PC-3 (cell line): Measurements from ENCODE around the gene ZRANB1.

Experiments used
- EZH2 ChIP-seq: fragments of 300-600 bp; sonication (generic); IDR thresholded peaks from one replicate; pipeline ENCODE4 v1.6.1; 2017; ENCODE audit warnings: antibody characterized with exemption, mild to moderate bottlenecking, low read length; ENCODE audit not compliant: unreplicated experiment
- TF ChIP-seq, protein P1 (sequence below): fragments of 300-600 bp; sonication (generic); conservative IDR thresholded peaks from 2 replicates; pipeline ENCODE4 v1.5.1; 2017; ENCODE audit warnings: antibody characterized with exemption, low read depth, mild to moderate bottlenecking, low read length

DNA sequence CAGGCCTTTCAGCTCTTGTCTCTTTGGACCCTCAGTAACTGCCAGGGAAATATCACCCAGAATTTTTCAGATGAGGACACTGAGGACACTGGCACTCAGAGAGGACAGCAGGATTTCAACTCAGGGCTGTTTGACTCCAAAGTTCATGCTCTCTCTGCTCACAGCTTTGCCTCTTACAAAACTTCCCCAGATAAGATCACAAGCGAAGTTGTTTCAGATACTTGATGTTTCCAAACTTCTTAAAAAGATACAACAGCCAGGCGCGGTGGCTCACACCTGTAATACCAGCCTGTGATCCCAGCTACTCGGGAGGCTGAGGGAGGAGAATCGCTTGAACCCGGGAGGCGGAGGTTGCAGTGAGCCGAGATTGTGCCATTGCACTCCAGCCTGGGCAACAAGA lies 32.4 kb upstream of the ZRANB1 start:
- TF ChIP-seq, protein P1, sequence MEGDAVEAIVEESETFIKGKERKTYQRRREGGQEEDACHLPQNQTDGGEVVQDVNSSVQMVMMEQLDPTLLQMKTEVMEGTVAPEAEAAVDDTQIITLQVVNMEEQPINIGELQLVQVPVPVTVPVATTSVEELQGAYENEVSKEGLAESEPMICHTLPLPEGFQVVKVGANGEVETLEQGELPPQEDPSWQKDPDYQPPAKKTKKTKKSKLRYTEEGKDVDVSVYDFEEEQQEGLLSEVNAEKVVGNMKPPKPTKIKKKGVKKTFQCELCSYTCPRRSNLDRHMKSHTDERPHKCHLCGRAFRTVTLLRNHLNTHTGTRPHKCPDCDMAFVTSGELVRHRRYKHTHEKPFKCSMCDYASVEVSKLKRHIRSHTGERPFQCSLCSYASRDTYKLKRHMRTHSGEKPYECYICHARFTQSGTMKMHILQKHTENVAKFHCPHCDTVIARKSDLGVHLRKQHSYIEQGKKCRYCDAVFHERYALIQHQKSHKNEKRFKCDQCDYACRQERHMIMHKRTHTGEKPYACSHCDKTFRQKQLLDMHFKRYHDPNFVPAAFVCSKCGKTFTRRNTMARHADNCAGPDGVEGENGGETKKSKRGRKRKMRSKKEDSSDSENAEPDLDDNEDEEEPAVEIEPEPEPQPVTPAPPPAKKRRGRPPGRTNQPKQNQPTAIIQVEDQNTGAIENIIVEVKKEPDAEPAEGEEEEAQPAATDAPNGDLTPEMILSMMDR, result no peak
- no peak for TF ChIP-seq EZH2
